Measurements from ENCODE around the gene POU6F2. TPM values are rescaled to one million over a fixed set of nuclear protein-coding genes. Genes with fewer than 3 reads are reported as not detected.

Gene POU6F2
- total RNA-seq, 1 donor from 2014 or later, result 0.04 TPM

DNA sequence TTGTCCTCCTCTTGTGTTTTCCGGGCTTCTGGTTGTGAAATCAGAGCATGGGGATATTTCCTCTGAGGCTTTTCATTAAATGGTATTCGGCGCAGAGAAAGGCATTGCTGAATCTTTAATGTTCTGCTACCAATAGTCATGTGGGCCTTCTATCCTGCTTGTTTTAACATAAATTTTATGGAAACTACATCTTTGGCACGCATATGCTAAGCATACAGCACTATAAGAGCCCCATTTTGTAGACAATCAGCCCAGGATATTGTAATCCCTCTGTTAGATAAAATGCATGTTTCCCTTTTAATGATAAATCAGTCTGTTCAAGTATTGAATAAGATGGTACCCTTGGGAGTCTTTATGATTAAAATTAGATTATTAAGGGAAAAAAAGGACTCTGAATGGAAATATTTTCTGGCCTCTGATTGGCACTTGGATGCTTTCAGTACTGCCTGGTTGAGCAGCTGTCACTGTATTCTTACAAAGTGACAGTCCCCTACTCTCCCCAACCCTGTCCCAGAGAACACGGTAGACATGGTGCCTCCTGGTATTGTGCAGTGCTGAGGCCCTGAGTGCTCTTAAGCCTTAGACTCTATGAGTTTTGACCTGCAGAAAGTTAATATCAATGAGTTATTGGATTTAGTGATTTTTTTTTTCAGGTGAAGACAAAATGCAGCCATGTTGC, 256.3 kb downstream of the POU6F2 start:
- Histone ChIP-seq H3K27me3 (ENCODE audit: control insufficient read depth, insufficient read depth, low read length) (no peaks in the 10 kb centered on the region), H3K4me3 (ENCODE audit: low read depth, low read length) (no peak overlapping the region), H3K36me3 (ENCODE audit: control insufficient read depth, insufficient read depth, low read length) (no peaks in the 10 kb centered on the region)
- DNase-seq (ENCODE audit: low read depth), result no peak
- TF ChIP-seq, protein P1, sequence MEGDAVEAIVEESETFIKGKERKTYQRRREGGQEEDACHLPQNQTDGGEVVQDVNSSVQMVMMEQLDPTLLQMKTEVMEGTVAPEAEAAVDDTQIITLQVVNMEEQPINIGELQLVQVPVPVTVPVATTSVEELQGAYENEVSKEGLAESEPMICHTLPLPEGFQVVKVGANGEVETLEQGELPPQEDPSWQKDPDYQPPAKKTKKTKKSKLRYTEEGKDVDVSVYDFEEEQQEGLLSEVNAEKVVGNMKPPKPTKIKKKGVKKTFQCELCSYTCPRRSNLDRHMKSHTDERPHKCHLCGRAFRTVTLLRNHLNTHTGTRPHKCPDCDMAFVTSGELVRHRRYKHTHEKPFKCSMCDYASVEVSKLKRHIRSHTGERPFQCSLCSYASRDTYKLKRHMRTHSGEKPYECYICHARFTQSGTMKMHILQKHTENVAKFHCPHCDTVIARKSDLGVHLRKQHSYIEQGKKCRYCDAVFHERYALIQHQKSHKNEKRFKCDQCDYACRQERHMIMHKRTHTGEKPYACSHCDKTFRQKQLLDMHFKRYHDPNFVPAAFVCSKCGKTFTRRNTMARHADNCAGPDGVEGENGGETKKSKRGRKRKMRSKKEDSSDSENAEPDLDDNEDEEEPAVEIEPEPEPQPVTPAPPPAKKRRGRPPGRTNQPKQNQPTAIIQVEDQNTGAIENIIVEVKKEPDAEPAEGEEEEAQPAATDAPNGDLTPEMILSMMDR (IDR thresholded peaks at IDR 0.05; ENCODE audit: insufficient read depth, low read length, poor library complexity, severe bottlenecking), result no peak

DNA sequence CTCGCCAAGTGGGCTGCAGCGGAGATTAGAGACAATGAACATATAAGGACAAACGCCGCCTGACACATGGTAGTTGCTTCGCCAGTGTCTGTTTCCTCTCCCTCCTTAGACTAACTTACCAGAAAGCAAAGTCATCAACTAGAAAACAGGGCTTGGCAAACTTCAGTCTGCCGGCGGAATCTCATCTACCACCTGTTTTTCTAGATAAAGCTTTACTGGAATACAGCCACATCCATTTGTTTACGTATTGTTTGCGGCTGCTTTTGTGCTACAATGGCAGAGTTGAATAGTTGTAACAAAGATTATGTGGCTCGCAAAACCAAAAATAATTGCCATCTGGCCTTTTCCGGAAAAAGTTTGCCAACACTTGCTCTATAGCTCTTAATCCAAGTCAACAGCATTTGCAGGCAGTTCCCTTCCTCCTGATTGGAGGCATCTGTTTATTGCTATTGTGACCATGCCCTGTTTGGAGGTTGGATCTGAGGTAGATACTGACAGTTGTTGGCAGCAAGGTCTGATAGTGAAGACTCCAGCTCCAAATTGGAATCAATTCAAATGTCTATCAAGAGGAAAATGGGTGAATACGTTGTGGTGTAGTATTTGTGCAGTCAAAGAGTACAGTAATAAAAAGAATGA, 260.6 kb downstream of the POU6F2 start:
- Histone ChIP-seq H3K4me3 (ENCODE audit: low read depth, low read length) (no peak overlapping the region), H3K27me3 (ENCODE audit: control insufficient read depth, insufficient read depth, low read length) (no peaks in the 10 kb centered on the region), H3K36me3 (ENCODE audit: control insufficient read depth, insufficient read depth, low read length) (no peaks in the 10 kb centered on the region)
- TF ChIP-seq, protein P1 (IDR thresholded peaks at IDR 0.05; ENCODE audit: insufficient read depth, low read length, poor library complexity, severe bottlenecking), result no peak
- DNase-seq (ENCODE audit: low read depth), result no peak

GRCh38 chr7:39240864-39241263, 263.2 kb downstream of the POU6F2 start:
- no peak for DNase-seq (ENCODE audit: low read depth)
- TF ChIP-seq, protein P1 (IDR thresholded peaks at IDR 0.05; ENCODE audit: insufficient read depth, low read length, poor library complexity, severe bottlenecking), result no peak
- Histone ChIP-seq H3K36me3 (ENCODE audit: control insufficient read depth, insufficient read depth, low read length) (no peaks in the 10 kb centered on the region), H3K4me3 (ENCODE audit: low read depth, low read length) (no peak overlapping the region), H3K27me3 (ENCODE audit: control insufficient read depth, insufficient read depth, low read length) (no peaks in the 10 kb centered on the region)

- TF ChIP-seq, protein P1 (IDR thresholded peaks at IDR 0.05; ENCODE audit: insufficient read depth, low read length, poor library complexity, severe bottlenecking), result no peak
- Histone ChIP-seq H3K27me3 (ENCODE audit: control insufficient read depth, insufficient read depth, low read length) (no peaks in the 10 kb centered on the region), H3K4me3 (ENCODE audit: low read depth, low read length) (no peak overlapping the region), H3K36me3 (ENCODE audit: control insufficient read depth, insufficient read depth, low read length) (no peaks in the 10 kb centered on the region)
- no peak for DNase-seq (ENCODE audit: low read depth)
Measured at GRCh38 chr7:39247576-39247975, 269.9 kb downstream of the POU6F2 start.

DNA sequence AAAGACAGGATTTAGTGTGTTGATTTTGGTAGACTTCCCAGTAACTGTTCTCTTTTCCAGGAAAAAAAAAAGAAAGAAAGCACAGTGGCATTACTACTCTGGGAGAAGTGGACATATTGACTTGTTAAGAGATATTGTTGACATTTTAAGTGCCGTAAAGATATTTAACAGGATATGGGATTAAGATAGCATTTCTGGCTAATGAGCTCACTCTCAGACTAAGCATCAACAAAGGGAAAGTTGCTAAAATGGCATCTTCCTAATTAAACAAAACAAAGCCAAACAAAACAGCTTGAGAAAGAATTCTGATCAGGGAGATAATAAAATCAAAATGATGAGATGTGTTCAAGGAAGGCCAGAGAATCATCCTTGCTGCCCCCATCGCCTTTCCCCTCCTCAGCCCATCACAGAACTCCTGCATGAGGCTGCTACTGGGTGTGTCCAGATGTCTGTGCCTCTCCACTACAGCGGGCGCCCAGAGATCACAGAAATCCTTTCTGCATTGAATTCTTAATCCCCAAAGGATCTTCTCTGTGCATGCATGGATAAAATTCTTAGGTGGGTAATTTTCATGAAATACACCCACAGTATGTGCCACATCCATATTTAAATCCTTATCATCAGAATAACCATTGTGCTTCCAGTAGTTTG, 270.5 kb downstream of the POU6F2 start:
- no peaks in the 10 kb centered on the region for H3K36me3 ChIP-seq (ENCODE audit: control insufficient read depth, insufficient read depth, low read length)
- no peak overlapping the region for H3K4me3 ChIP-seq (ENCODE audit: low read depth, low read length)
- TF ChIP-seq, protein P1 (IDR thresholded peaks at IDR 0.05; ENCODE audit: insufficient read depth, low read length, poor library complexity, severe bottlenecking), result no peak
- H3K27me3 ChIP-seq (ENCODE audit: control insufficient read depth, insufficient read depth, low read length), result no peaks in the 10 kb centered on the region
- no peak for DNase-seq (ENCODE audit: low read depth)
